ENCODE measurements around the gene CACNA1D.

- TF ChIP-seq, protein P1, sequence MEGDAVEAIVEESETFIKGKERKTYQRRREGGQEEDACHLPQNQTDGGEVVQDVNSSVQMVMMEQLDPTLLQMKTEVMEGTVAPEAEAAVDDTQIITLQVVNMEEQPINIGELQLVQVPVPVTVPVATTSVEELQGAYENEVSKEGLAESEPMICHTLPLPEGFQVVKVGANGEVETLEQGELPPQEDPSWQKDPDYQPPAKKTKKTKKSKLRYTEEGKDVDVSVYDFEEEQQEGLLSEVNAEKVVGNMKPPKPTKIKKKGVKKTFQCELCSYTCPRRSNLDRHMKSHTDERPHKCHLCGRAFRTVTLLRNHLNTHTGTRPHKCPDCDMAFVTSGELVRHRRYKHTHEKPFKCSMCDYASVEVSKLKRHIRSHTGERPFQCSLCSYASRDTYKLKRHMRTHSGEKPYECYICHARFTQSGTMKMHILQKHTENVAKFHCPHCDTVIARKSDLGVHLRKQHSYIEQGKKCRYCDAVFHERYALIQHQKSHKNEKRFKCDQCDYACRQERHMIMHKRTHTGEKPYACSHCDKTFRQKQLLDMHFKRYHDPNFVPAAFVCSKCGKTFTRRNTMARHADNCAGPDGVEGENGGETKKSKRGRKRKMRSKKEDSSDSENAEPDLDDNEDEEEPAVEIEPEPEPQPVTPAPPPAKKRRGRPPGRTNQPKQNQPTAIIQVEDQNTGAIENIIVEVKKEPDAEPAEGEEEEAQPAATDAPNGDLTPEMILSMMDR (IDR thresholded peaks at IDR 0.05 in 2 of 3, conservative IDR thresholded peaks at IDR 0.05 in 1 of 3; ENCODE audit: borderline replicate concordance in 1 of 3, insufficient read depth in 1 of 3, low read depth in 2 of 3, low read length in 2 of 3): no peak
- no peak for TF ChIP-seq SP1 (IDR thresholded peaks at IDR 0.05; ENCODE audit: low read depth)
- TF ChIP-seq SRF (IDR thresholded peaks at IDR 0.05; ENCODE audit: low read depth): no peak
- TF ChIP-seq POLR2A (IDR thresholded peaks at IDR 0.05; ENCODE audit: borderline replicate concordance, extremely low read depth, insufficient read depth, insufficient read length): no peak
These were observed 254.3 kb downstream of the CACNA1D start for GRCh38 chr3:53748512-53749271.

Data from HCT116 (cell line).